HL-60 (cell line): ENCODE data around the gene PANX1.
A peak's percentile ranks its signal among the peaks of the same experiment; 100 is the strongest.

Experiments
- DNase-seq, 2 experiments: peaks; one replicate each; pipeline ENCODE4 v3.0.0-alpha.2; 2010 to 2020; ENCODE audit warnings: low read depth in 1 of 2, low spot score in 1 of 2
- H3K27ac ChIP-seq: fragments of 250-450 bp; sonication (Bioruptor Pico); replicated peaks from 2 replicates; pipeline ENCODE4 v1.5.1; 2020; ENCODE audit warnings: mild to moderate bottlenecking, moderate library complexity
- H3K27me3 ChIP-seq: fragments of 250-450 bp; sonication (Bioruptor Pico); 2 replicates; pipeline ENCODE4 v1.5.1; 2021; ENCODE audit warnings: mild to moderate bottlenecking, moderate library complexity; ENCODE audit not compliant: insufficient read depth, poor library complexity, severe bottlenecking
- H3K4me3 ChIP-seq: replicated peaks from 2 replicates; pipeline ENCODE4 v1.5.1; 2011; ENCODE audit warnings: mild to moderate bottlenecking, control low read depth, low read length; ENCODE audit not compliant: insufficient read depth
- GABPA ChIP-seq: IDR thresholded peaks from 2 replicates; pipeline ENCODE4 v1.6.1; 2012; ENCODE audit warnings: low read depth
- POLR2AphosphoS5 ChIP-seq: IDR thresholded peaks from 2 replicates; pipeline ENCODE4 v1.6.1; 2012; ENCODE audit warnings: low read depth
- SPI1 ChIP-seq: IDR thresholded peaks from 2 replicates; pipeline ENCODE4 v1.6.1; 2012; ENCODE audit warnings: low read depth, mild to moderate bottlenecking, borderline replicate concordance
- TF ChIP-seq, protein P1 (sequence below): IDR thresholded peaks from 2 replicates; pipeline ENCODE4 v1.6.1; 2012; ENCODE audit warnings: low read depth; ENCODE audit not compliant: insufficient replicate concordance
- TF ChIP-seq, protein P2 (sequence below): IDR thresholded peaks from one replicate; pipeline ENCODE4 v1.5.1; 2011; ENCODE audit warnings: low read length, control low read depth, inconsistent platforms; ENCODE audit not compliant: insufficient read depth

The PANX1 gene

GRCh38 chr11:94120946-94121345 is 7.7 kb upstream of the PANX1 start:
- no peaks in the 10 kb centered on the region for H3K27me3 ChIP-seq
- H3K27ac ChIP-seq: no peak overlapping the region
- no peak overlapping the region for H3K4me3 ChIP-seq
- DNase-seq: no peak
- TF ChIP-seq POLR2AphosphoS5 (no peak), GABPA (no peak), SPI1 (no peak)
- TF ChIP-seq, protein P1, sequence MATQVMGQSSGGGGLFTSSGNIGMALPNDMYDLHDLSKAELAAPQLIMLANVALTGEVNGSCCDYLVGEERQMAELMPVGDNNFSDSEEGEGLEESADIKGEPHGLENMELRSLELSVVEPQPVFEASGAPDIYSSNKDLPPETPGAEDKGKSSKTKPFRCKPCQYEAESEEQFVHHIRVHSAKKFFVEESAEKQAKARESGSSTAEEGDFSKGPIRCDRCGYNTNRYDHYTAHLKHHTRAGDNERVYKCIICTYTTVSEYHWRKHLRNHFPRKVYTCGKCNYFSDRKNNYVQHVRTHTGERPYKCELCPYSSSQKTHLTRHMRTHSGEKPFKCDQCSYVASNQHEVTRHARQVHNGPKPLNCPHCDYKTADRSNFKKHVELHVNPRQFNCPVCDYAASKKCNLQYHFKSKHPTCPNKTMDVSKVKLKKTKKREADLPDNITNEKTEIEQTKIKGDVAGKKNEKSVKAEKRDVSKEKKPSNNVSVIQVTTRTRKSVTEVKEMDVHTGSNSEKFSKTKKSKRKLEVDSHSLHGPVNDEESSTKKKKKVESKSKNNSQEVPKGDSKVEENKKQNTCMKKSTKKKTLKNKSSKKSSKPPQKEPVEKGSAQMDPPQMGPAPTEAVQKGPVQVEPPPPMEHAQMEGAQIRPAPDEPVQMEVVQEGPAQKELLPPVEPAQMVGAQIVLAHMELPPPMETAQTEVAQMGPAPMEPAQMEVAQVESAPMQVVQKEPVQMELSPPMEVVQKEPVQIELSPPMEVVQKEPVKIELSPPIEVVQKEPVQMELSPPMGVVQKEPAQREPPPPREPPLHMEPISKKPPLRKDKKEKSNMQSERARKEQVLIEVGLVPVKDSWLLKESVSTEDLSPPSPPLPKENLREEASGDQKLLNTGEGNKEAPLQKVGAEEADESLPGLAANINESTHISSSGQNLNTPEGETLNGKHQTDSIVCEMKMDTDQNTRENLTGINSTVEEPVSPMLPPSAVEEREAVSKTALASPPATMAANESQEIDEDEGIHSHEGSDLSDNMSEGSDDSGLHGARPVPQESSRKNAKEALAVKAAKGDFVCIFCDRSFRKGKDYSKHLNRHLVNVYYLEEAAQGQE: no peak
- TF ChIP-seq, protein P2, sequence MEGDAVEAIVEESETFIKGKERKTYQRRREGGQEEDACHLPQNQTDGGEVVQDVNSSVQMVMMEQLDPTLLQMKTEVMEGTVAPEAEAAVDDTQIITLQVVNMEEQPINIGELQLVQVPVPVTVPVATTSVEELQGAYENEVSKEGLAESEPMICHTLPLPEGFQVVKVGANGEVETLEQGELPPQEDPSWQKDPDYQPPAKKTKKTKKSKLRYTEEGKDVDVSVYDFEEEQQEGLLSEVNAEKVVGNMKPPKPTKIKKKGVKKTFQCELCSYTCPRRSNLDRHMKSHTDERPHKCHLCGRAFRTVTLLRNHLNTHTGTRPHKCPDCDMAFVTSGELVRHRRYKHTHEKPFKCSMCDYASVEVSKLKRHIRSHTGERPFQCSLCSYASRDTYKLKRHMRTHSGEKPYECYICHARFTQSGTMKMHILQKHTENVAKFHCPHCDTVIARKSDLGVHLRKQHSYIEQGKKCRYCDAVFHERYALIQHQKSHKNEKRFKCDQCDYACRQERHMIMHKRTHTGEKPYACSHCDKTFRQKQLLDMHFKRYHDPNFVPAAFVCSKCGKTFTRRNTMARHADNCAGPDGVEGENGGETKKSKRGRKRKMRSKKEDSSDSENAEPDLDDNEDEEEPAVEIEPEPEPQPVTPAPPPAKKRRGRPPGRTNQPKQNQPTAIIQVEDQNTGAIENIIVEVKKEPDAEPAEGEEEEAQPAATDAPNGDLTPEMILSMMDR: no peak

DNA sequence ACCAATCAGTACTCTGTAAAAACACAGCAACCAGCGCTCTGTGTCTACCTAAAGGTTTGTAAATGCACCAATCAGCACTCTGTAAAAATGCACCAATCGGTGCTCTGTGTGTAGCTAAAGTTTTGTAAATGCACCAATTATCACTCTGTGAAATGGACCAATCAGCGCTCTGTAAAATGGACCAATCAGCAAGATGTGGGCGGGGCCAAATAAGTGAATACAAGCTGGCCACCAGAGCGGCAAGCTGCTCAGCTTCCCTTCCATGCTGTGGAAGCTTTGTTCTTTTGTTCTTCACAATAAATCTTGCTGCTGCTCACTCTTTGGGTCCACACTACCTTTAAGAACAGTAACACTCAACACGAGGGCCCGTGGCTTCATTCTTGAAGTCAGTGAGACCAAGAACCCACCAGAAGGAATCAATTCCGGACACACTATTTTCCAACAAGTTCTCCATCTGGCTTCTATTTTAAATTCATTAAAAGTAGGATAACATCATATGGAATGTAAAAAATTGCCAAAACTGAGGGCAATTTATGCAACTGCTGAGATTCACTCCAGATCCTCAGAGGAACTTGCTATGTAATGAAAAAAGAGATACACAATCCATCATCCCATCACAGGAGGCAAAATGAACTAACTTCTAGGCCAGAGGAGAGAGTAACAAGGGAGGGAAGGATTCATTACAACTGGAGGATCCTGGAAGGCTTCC is 3.1 kb upstream of the PANX1 start:
- no peak for DNase-seq
- Histone ChIP-seq H3K27ac (no peak overlapping the region), H3K27me3 (no peaks in the 10 kb centered on the region), H3K4me3 (no peak overlapping the region)
- TF ChIP-seq, protein P1: no peak
- TF ChIP-seq, protein P2: no peak
- TF ChIP-seq POLR2AphosphoS5 (no peak), GABPA (no peak)

GRCh38 chr11:94127638-94128037 is 1.0 kb upstream of the PANX1 start:
- peak; percentile 34; the same call in 1 of the 2 replicates for TF ChIP-seq SPI1
- TF ChIP-seq, protein P2: no peak
- Histone ChIP-seq H3K4me3 (no peak overlapping the region; the same call in 1 of the 2 replicates), H3K27me3 (no peaks in the 10 kb centered on the region), H3K27ac (no peak overlapping the region)
- no peak for DNase-seq

DNA sequence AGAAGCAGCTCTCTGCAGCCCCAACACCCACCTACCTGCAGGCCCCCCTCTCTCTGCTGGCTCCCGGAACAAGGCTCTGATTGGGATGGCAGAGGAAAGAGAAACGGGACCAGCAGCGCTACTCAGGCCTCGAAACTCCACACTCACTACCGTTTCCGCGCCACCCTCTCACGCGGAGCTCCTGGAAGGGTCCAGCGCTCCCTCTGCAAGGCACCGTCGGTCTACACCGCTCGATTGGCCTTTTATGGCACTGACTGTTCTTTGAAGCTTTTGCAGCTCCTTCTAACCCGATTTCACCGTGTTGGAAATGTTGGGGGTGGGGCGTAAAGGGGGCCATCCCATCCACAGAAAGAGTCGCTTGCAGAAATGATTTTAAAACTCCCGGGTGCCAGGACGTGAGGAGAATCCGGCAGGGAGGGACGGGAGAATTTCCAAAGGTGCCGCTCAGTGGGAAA is 323 bp upstream of the PANX1 start:
- peak overlapping the region; percentile 59 for H3K27ac ChIP-seq
- DNase-seq: peak in 1 of 2 experiments; percentile 30
- no peaks in the 10 kb centered on the region for H3K27me3 ChIP-seq
- TF ChIP-seq POLR2AphosphoS5: no peak
- TF ChIP-seq, protein P2: no peak
- TF ChIP-seq, protein P1: no peak
- no peak for TF ChIP-seq GABPA
- TF ChIP-seq SPI1: no peak
- H3K4me3 ChIP-seq: peak overlapping the region; percentile 87
